GM12878 (cell line): ENCODE measurements around the gene RPS3. TPM values are rescaled to one million over a fixed set of nuclear protein-coding genes. Genes with fewer than 3 reads are reported as not detected.

Experiments used
- ASH2L ChIP-seq: fragments of 300-600, 200-600 bp; sonication (generic); IDR thresholded peaks from 2 replicates; pipeline ENCODE4 v1.6.1; 2017; ENCODE audit warnings: low read depth, mild to moderate bottlenecking, borderline replicate concordance
- BRCA1 ChIP-seq: IDR thresholded peaks from 2 replicates; pipeline ENCODE4 v1.6.1; 2011; ENCODE audit warnings: low read depth, low read length, improper control_type of control experiment
- CREM ChIP-seq: IDR thresholded peaks from 2 replicates; pipeline ENCODE4 v1.6.1; 2014; ENCODE audit warnings: antibody characterized with exemption, low read depth
- E2F8 ChIP-seq: fragments of 450-650 bp; IDR thresholded peaks from 2 replicates; pipeline ENCODE4 v1.6.1; 2018; ENCODE audit warnings: mild to moderate bottlenecking, low read depth, moderate library complexity; ENCODE audit not compliant: partially characterized antibody
- HDGF ChIP-seq: fragments of 450-650 bp; IDR thresholded peaks from 2 replicates; pipeline ENCODE4 v1.6.1; 2016; ENCODE audit warnings: antibody characterized with exemption
- IKZF2 ChIP-seq, 2 experiments: fragments of 450-650 bp; IDR thresholded peaks; 2 replicates each; pipeline ENCODE4 v1.6.1; 2017; ENCODE audit warnings: mild to moderate bottlenecking in 2 of 2, moderate library complexity in 2 of 2
- IRF4 ChIP-seq: IDR thresholded peaks from 2 replicates; pipeline ENCODE4 v1.6.1; 2011; ENCODE audit warnings: low read depth, low read length
- KAT2A ChIP-seq: conservative IDR thresholded peaks from 2 replicates; pipeline ENCODE4 v1.6.1; 2011; ENCODE audit warnings: low read depth, low read length; ENCODE audit not compliant: control insufficient read depth
- MTA3 ChIP-seq: IDR thresholded peaks from 2 replicates; pipeline ENCODE4 v1.6.1; 2012; ENCODE audit warnings: low read length, inconsistent platforms, borderline replicate concordance
- MYC ChIP-seq: IDR thresholded peaks from 2 replicates; pipeline ENCODE4 v1.6.1; 2011; ENCODE audit warnings: mild to moderate bottlenecking, low read length, moderate library complexity, inconsistent platforms; ENCODE audit not compliant: insufficient read depth, insufficient replicate concordance, insufficient read length, severe bottlenecking
- NFYB ChIP-seq: IDR thresholded peaks from 2 replicates; pipeline ENCODE4 v1.6.1; 2011; ENCODE audit warnings: low read depth, mild to moderate bottlenecking, low read length, improper control_type of control experiment, moderate library complexity; ENCODE audit not compliant: insufficient read depth
- PRDM15 ChIP-seq: fragments of 450-650 bp; formaldehyde crosslinking; IDR thresholded peaks from 2 replicates; pipeline ENCODE4 v1.4.0; 2020; ENCODE audit warnings: mild to moderate bottlenecking, moderate library complexity
- SIN3A ChIP-seq: IDR thresholded peaks from 2 replicates; pipeline ENCODE4 v1.6.1; 2012; ENCODE audit warnings: low read depth, low read length, improper control_type of control experiment
- SIX5 ChIP-seq: IDR thresholded peaks from 2 replicates; pipeline ENCODE4 v1.6.1; 2011; ENCODE audit warnings: mild to moderate bottlenecking, low read depth, low read length, moderate library complexity; ENCODE audit not compliant: severe bottlenecking
- SMAD5 ChIP-seq: IDR thresholded peaks from 2 replicates; pipeline ENCODE4 v1.6.1; 2016; ENCODE audit warnings: antibody characterized with exemption, low read depth
- SREBF1 ChIP-seq: IDR thresholded peaks from 2 replicates; pipeline ENCODE4 v1.6.1; 2012; ENCODE audit warnings: mild to moderate bottlenecking, low read length
- TARDBP ChIP-seq: IDR thresholded peaks from 2 replicates; pipeline ENCODE4 v1.6.1; 2016; ENCODE audit warnings: borderline replicate concordance
- ZNF207 ChIP-seq: fragments of 450-650 bp; IDR thresholded peaks from 2 replicates; pipeline ENCODE4 v1.6.1; 2014; ENCODE audit warnings: antibody characterized with exemption, mild to moderate bottlenecking, borderline replicate concordance
- polyA plus RNA-seq, 11 experiments: library from polyadenylated mRNA; depleted of rRNA in 4 of 11; unstranded in 6 of 11; stranded (reverse) in 5 of 11; fragments of >200 nt; fragmentation: Nextera tagmentation in 4 of 11; fragmentation: Illumina TruSeq in 1 of 11; extraction: Ambion mirVana in 4 of 11; extraction: Trizol in 1 of 11; gene quantifications; 1 replicate in 1 of 11; 2 replicates in 10 of 11; pipeline versions ENCODE4 v1.2.1 to v1.2.3, GENCODE V29; 2011 to 2016; ENCODE audit warnings: inconsistent platforms in 2 of 11, missing spikeins in 2 of 11, low read depth in 1 of 11
- total RNA-seq, 4 experiments: library from RNA; depleted of rRNA in 3 of 4; stranded (reverse); fragments of >200 nt in 3 of 4; fragmentation: Illumina TruSeq in 1 of 4; extraction: Trizol in 1 of 4; gene quantifications; 2 replicates each; pipeline versions ENCODE4 v1.2.1 to v1.2.3, GENCODE V29; 2013 to 2021

The RPS3 gene
- total and polyA plus RNA-seq, 10 of the 15 experiments (the other 5 are each of a cell fraction or from before 2014, with no cell fraction given), result 2,127 to 9,556 (median 4,327) TPM

- TF ChIP-seq E2F8 (peak; percentile 81), SMAD5 (peak; percentile 99), NFYB (no peak), BRCA1 (0 out of 2 replicates have a peak, but pooled peaks have one; percentile 11), IKZF2 (IDR thresholded peaks at IDR 0.05) (peak; percentile 23 to 38; a peak in 2 of 4 replicates), ZNF207 (peak; percentile 84), IRF4 (no peak), MYC (peak; percentile 98), ASH2L (peak; percentile 92; the same call in 1 of the 2 replicates), SIX5 (peak; percentile 95), SREBF1 (peak; percentile 79), TARDBP (peak; percentile 86), HDGF (no peak), KAT2A (peak; percentile 73; the same call in 1 of the 2 replicates), PRDM15 (no peak), MTA3 (no peak), CREM (peak; percentile 98), SIN3A (peak; percentile 54; the same call in 1 of the 2 replicates)
These were observed at the start of gene RPS3 (continued) for GRCh38 chr11:75399344-75400145.
